HG02885 (cell line): Measurements from ENCODE around the gene KIF1A.

ENCODE experiments used
- ATAC-seq: cut with Tn5 transposase; IDR thresholded peaks from one replicate; pipeline ENCODE4 v1.9.1; 2021; ENCODE audit warnings: mild to moderate bottlenecking; ENCODE audit not compliant: unreplicated experiment, poor library complexity

The KIF1A gene

DNA sequence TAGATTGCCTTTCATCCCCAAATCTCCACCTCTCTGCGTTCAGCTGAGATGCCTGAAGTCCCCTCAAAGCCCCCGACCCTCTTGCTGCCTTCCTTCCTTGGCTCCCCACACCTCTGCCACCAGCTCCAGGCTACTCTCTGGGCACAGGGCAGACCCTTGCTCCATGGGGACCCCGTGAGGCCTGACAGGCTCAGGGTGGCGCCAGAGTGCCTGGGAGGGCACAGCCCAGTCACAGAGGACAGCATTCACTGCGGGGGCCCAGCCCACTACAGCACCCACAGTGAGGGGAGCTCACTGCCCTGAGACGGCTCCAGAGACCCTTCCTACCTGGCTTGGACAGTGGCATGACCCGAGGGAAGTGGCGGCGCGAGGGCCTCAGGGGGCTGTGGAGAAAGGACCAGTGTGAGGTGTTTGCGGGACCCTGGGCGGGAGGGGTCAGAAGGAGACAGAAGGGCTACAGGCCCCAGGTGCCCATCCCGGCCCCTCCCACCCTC, 77.4 kb downstream of the KIF1A start:
- ATAC-seq: no peak

GRCh38 chr2:240741091-240741490, 78.9 kb downstream of the KIF1A start:
- no peak for ATAC-seq

DNA sequence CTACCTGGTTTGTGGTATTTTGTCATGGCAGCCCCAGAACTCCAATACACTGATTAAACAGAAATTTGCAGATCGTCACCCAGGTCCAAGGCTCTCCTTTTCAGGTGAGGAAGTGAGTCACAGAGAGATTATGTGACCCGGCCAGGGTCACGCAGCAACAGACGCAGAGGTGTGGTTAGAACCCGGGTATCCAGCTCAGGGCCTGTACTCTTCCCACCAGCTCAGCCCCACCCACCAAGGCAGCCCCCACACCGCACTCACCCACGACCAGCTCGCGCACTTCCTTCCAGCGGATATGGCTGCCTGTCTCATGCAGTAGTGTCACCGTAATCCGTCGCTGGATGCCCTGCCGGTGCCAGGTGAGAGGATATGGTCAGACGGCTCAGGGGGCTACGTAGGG, 80.2 kb downstream of the KIF1A start:
- no peak for ATAC-seq

- ATAC-seq: no peak
Observed at GRCh38 chr2:240737958-240738357, 82.1 kb downstream of the KIF1A start.

GRCh38 chr2:240737512-240737911, 82.5 kb downstream of the KIF1A start:
- no peak for ATAC-seq

GRCh38 chr2:240736281-240737250, 83.5 kb downstream of the KIF1A start:
- no peak for ATAC-seq

DNA sequence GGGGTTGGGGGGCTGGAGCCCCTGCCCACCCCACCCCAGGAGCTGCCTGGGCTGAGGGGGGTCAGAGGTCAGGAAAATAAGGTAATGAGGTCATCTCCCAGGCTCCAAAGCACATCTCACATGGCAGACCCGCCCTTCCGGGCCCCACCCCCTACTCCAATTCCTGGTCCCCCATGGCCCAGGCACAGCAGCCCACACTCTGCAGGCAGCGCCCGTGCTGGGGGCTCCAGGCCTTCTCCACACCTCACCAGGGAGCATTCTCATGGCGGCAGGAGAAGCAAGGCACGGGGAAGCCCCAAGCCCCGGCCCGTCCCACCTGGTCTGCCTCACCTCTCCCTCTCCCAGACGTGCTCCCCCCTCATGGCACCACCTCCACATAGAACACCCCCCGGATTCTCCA, 84.5 kb downstream of the KIF1A start:
- no peak for ATAC-seq

GRCh38 chr2:240734756-240735155, 85.3 kb downstream of the KIF1A start:
- no peak for ATAC-seq

- ATAC-seq: no peak
Observed at GRCh38 chr2:240733803-240734495, 86.1 kb downstream of the KIF1A start.

GRCh38 chr2:240732911-240733622, 87.0 kb downstream of the KIF1A start:
- ATAC-seq: no peak

DNA sequence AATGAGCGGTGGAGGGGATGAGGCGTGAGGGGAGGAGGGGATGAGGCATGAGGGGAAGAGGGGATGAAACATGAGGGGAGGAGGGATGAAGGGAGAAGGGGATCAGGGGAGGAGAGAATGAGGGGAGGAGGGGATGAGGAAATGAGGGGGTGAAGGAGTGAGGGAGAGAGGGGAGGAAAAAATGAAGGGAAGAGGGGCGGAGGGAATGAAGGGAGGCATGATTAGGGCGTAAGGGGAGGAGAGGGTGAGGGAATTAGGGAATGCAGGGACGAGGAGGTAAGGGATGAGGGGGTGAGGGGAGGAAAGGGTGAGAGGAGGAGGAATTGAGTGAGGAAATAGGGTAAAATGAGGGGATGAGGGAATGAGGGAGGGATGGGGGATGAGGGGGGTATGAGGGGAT, 87.8 kb downstream of the KIF1A start:
- no peak for ATAC-seq

- ATAC-seq: no peak
Observed at GRCh38 chr2:240731178-240731545, 88.9 kb downstream of the KIF1A start.

- no peak for ATAC-seq
Observed at GRCh38 chr2:240730501-240731177, 89.4 kb downstream of the KIF1A start.

- no peak for ATAC-seq
Observed at GRCh38 chr2:240728827-240729226, 91.2 kb downstream of the KIF1A start.

- ATAC-seq: no peak
Observed at GRCh38 chr2:240728361-240728760, 91.7 kb downstream of the KIF1A start.

DNA sequence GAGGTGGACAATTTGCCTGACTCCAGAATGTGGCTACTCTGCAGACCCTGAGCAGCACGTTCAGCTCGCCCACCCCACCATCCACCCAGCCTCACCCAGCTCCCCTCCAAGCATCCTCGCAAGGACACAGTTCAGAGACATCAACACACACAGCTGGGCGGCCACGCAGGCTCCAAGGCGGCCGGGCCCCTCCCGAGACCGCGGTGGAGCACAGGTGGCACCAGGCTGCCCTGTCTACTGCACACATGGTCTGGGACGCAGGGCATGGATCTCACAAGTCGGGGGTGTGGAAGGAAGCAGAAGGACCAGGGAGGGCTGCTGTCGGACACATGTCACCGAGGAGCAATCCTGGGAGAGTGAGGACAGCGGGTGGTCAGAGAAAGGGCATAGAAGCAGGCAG, 92.1 kb downstream of the KIF1A start:
- no peak for ATAC-seq

- ATAC-seq: no peak
Observed at GRCh38 chr2:240727439-240727838, 92.6 kb downstream of the KIF1A start.

DNA sequence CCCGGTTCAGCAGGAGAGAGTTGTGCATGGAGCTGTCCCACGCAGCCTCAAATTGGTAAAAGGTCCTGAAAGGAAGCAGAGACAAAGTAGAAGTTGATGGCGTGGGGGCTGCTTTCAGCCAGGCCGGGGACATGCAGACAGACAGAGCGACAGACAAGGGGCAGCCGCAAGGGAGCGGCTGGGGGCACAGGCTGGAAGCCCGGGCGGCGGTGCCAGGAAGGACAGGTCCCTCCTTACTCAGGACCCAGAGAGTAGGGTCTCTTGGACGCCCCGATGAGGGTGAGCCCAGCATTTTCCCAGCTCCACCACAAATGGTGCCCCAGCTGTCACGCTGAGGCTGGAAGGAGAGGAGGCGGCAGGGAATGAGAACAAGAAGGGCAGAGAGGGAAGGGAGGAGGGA, 93.1 kb downstream of the KIF1A start:
- no peak for ATAC-seq

DNA sequence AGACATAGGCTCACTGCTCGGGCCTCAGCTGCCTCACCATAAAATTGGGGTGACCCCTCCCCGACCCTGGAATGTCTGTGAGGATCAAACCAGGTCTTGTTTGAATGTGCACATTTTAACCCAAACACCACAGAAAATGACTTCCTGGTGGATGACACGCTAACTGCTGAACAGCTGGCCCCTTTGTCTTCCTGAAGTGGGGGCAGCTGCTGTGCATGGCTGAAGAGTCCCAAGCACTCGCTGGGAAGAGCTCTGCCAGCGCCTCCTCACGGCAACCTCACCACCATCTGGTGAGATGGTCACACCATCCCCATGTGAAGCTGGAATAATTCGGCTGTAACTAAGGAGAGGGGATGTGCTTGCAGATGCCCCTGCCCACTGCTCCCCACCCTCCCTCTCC, 94.3 kb downstream of the KIF1A start:
- ATAC-seq: no peak

DNA sequence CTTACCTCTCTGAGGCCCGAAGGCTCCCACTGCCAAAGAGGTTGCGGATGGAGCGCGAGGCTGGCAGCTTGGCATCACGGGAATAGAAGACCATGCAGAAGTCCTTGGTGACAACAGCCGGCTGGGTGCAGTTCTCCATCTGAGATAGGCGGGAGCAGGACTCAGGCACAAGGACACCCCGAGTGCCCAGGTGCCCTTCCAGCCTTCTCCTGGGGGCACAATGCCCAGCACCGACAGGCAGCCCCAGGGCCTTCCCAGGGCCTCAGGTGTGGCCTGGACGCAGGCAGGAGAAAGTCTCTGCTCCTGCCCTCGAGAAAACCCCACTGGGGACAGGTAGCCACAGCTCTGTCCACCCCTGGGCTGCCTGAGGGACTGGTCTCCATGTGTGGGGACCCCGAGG, 94.8 kb downstream of the KIF1A start:
- ATAC-seq: no peak
